ENCODE measurements around the gene POP7. TPM values are rescaled to one million over a fixed set of nuclear protein-coding genes. Genes with fewer than 3 reads are reported as not detected.
"Not testable (repeated sequence)": the region's sequence is repeated elsewhere in the genome, so short reads cannot be mapped to it uniquely, and the experiment has no call there.

The POP7 gene
- total and polyA plus RNA-seq, 2 of the 4 experiments (the other 2 are of a cell fraction): 14.9 to 38.0 TPM

DNA sequence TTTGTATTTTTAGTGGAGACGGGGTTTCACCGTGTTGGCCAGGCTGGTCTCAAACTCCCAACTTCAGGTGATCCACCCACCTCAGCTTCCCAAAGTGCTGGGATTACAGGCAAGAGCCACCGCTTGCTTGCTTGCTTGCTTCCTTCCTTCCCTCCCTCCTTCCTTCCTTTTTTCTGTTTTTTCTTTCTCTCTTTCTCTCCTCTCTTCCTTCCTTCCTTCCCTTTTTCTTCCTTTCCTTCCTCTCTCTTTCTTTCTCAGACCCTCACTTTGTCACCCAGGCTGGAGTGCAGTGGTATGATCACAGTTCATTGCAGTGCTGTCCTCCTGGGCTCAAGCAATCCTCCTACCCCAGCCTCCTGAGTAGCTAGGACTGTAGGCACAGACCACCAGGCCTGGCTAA lies 4.8 kb upstream of the POP7 start:
- H3K36me3 ChIP-seq (ENCODE audit: control insufficient read depth, insufficient read depth, low read length); H4K5ac ChIP-seq (ENCODE audit: low read depth, low read length); H3K79me1 ChIP-seq (ENCODE audit: low read depth in 1 of 2, low read length in 2 of 2); H2AK5ac ChIP-seq (ENCODE audit: low read depth, low read length); H2AK9ac ChIP-seq (replicated peaks; ENCODE audit: low read depth, low read length, poor library complexity); DNase-seq; H3K9me3 ChIP-seq (ENCODE audit: control insufficient read depth, insufficient read depth, low read length); H3K27ac ChIP-seq (ENCODE audit: insufficient read depth, low read length); H4K8ac ChIP-seq (ENCODE audit: low read depth in 2 of 2, low read length in 2 of 2); H2BK5ac ChIP-seq (ENCODE audit: low read depth, low read length, poor library complexity, severe bottlenecking); H3K9me1 ChIP-seq (ENCODE audit: insufficient read depth, low read length); H3K23ac ChIP-seq (ENCODE audit: low read depth, low read length); H3K18ac ChIP-seq (ENCODE audit: low read depth, low read length); H3K9ac ChIP-seq (ENCODE audit: low read depth, low read length); POLR2A ChIA-PET (ENCODE audit: unreplicated experiment); H3K4ac ChIP-seq (ENCODE audit: low read depth, low read length); H3K4me2 ChIP-seq (ENCODE audit: low read depth, low read length); H3K27me3 ChIP-seq (ENCODE audit: control insufficient read depth, insufficient read depth, low read length); H3K4me1 ChIP-seq (ENCODE audit: control insufficient read depth, insufficient read depth, low read length); BruUV-seq (replicated peaks); H4K91ac ChIP-seq (ENCODE audit: insufficient read depth, low read depth, low read length); H2BK20ac ChIP-seq (ENCODE audit: low read depth, low read length); H4K20me1 ChIP-seq (ENCODE audit: insufficient read depth, low read length); H3K14ac ChIP-seq (replicated peaks; ENCODE audit: low read depth, low read length); H2AFZ ChIP-seq (replicated peaks; ENCODE audit: low read length, poor library complexity); H2BK120ac ChIP-seq (ENCODE audit: low read depth, low read length); H2BK15ac ChIP-seq (ENCODE audit: low read depth, low read length); dilution Hi-C loops (cut with HindIII; ENCODE audit: low sequenced_read_pairs, unreplicated experiment); ATAC-seq (ENCODE audit: low read depth); H3K4me3 ChIP-seq (ENCODE audit: insufficient read depth, low read depth, low read length); intact Hi-C loops (cut with micrococcal nuclease); H3K56ac ChIP-seq (ENCODE audit: extremely low read depth, insufficient read depth, low read length): not testable (repeated sequence)
- CTCF ChIA-PET: interaction anchor here (1.7 kb wide), 1 partner anchor 9 kb away, joined by 4 read pairs; no protein-coding TSS in a partner anchor
- WGBS, 2 experiments (ENCODE audit: extremely low coverage in 2 of 2, insufficient read length in 1 of 2): no CpG with 5 or more reads among the region's 3 CpGs
- in situ Hi-C loops (cut with MboI; ENCODE audit: low sequenced_read_pairs): loop anchor here (10.0 to 25.0 kb wide), 2 partner anchors 124 to 361 kb away; partner anchors contain the start of gene EPHB4

Measured in IMR-90 (cell line).